H1 (cell line): ENCODE measurements around the gene SENP1. TPM values are rescaled to one million over a fixed set of nuclear protein-coding genes. Genes with fewer than 3 reads are reported as not detected.

Source experiments
- BACH1 ChIP-seq: IDR thresholded peaks from 2 replicates; pipeline ENCODE4 v1.6.1; 2012; ENCODE audit warnings: low read length, improper control_type of control experiment
- CBX5 ChIP-seq: fragments of 300-800, 300-1000 bp; sonication (generic); IDR thresholded peaks from 2 replicates; pipeline ENCODE4 v1.7.1; 2016; ENCODE audit warnings: antibody characterized with exemption, low read length, low read depth
- CREB1 ChIP-seq: IDR thresholded peaks from 2 replicates; pipeline ENCODE4 v1.6.1; 2012; ENCODE audit warnings: inconsistent platforms
- CTCF ChIP-seq, 3 experiments: IDR thresholded peaks; 1 replicate in 2 of 3; 2 replicates in 1 of 3; pipeline versions ENCODE4 v1.5.1 to v1.6.1; 2011; ENCODE audit warnings: low read length in 3 of 3, mild to moderate bottlenecking in 3 of 3, inconsistent platforms in 2 of 3, low read depth in 1 of 3, moderate library complexity in 1 of 3; ENCODE audit not compliant: insufficient read depth in 1 of 3; ENCODE audit errors: control extremely low read depth in 1 of 3
- E2F6 ChIP-seq: IDR thresholded peaks from 2 replicates; pipeline ENCODE4 v1.6.1; 2012; ENCODE audit warnings: inconsistent platforms
- EGR1 ChIP-seq: IDR thresholded peaks from 2 replicates; pipeline ENCODE4 v1.6.1; 2011; ENCODE audit warnings: low read depth, low read length, borderline replicate concordance
- GTF2F1 ChIP-seq: IDR thresholded peaks from 2 replicates; pipeline ENCODE4 v1.6.1; 2012; ENCODE audit warnings: low read depth, low read length, improper control_type of control experiment, borderline replicate concordance
- HDAC6 ChIP-seq: IDR thresholded peaks from one replicate; pipeline ENCODE4 v1.7.1; 2012; ENCODE audit warnings: low read depth, mild to moderate bottlenecking, inconsistent platforms, low read length, moderate library complexity
- JUN ChIP-seq: IDR thresholded peaks from 2 replicates; pipeline ENCODE4 v1.6.1; 2011; ENCODE audit warnings: low read depth, mild to moderate bottlenecking, improper control_type of control experiment, low read length
- MAFK ChIP-seq: IDR thresholded peaks from 2 replicates; pipeline ENCODE4 v1.6.1; 2012; ENCODE audit warnings: low read depth, mild to moderate bottlenecking, improper control_type of control experiment, low read length
- MAX ChIP-seq: IDR thresholded peaks from 2 replicates; pipeline ENCODE4 v1.6.1; 2012; ENCODE audit warnings: inconsistent platforms
- POU5F1 ChIP-seq: IDR thresholded peaks from 2 replicates; pipeline ENCODE4 v1.6.1; 2011; ENCODE audit warnings: low read depth, mild to moderate bottlenecking, low read length, moderate library complexity
- RAD21 ChIP-seq, 2 experiments: IDR thresholded peaks in 1 of 2; conservative IDR thresholded peaks in 1 of 2; 2 replicates each; pipeline ENCODE4 v1.6.1; 2011; ENCODE audit warnings: low read depth in 2 of 2, low read length in 2 of 2, improper control_type of control experiment in 1 of 2, inconsistent platforms in 1 of 2, mild to moderate bottlenecking in 1 of 2, moderate library complexity in 1 of 2
- RFX5 ChIP-seq: IDR thresholded peaks from 2 replicates; pipeline ENCODE4 v1.6.1; 2011; ENCODE audit warnings: low read depth, low read length, improper control_type of control experiment, borderline replicate concordance
- RNF2 ChIP-seq: fragments of 200-900, 300-1000 bp; sonication (generic); IDR thresholded peaks from 2 replicates; pipeline ENCODE4 v1.7.1; 2016; ENCODE audit warnings: borderline replicate concordance, low read depth, mild to moderate bottlenecking, antibody characterized with exemption, low read length; ENCODE audit not compliant: poor library complexity, severe bottlenecking; ENCODE audit errors: missing control alignments
- SP4 ChIP-seq: IDR thresholded peaks from 2 replicates; pipeline ENCODE4 v1.6.1; 2012; ENCODE audit warnings: low read length, inconsistent platforms
- SUZ12 ChIP-seq: fragments of 200-600 bp; sonication (generic); IDR thresholded peaks from 2 replicates; pipeline ENCODE4 v1.6.1; 2012; ENCODE audit warnings: mild to moderate bottlenecking, inconsistent platforms, low read length, moderate library complexity, mixed read lengths
- TAF7 ChIP-seq: optimal IDR thresholded peaks from 2 replicates; pipeline ENCODE3; 2011; ENCODE audit warnings: low read depth, mild to moderate bottlenecking, inconsistent platforms, low read length, moderate library complexity, borderline replicate concordance
- TBP ChIP-seq: IDR thresholded peaks from 2 replicates; pipeline ENCODE4 v1.6.1; 2011; ENCODE audit warnings: low read depth, low read length, improper control_type of control experiment
- TCF12 ChIP-seq: IDR thresholded peaks from 2 replicates; pipeline ENCODE4 v1.6.1; 2011; ENCODE audit warnings: low read depth, mild to moderate bottlenecking, low read length
- TEAD4 ChIP-seq: IDR thresholded peaks from 2 replicates; pipeline ENCODE4 v1.6.1; 2012; ENCODE audit warnings: low read depth, low read length, inconsistent platforms, mixed read lengths
- YY1 ChIP-seq: IDR thresholded peaks from 2 replicates; pipeline ENCODE4 v1.6.1; 2011; ENCODE audit warnings: low read depth, mild to moderate bottlenecking, low read length
- polyA plus RNA-seq, 7 experiments: library from polyadenylated mRNA; depleted of rRNA in 3 of 7; stranded (reverse) in 5 of 7; unstranded in 2 of 7; fragments of >200 nt in 5 of 7; fragments of 200-250 nt in 2 of 7; gene quantifications; 1 replicate in 5 of 7; 2 replicates in 1 of 7; 4 replicates in 1 of 7; pipeline versions ENCODE4 v1.2.1 to v1.2.3, GENCODE V29; 2011 to 2013; ENCODE audit warnings: missing spikeins in 2 of 7, mixed read lengths in 2 of 7
- total RNA-seq: library from RNA; stranded (reverse); fragmentation: NEBNext Ultra II Directional; extraction: Animal tissue kit (Norgen Biotek cat#: 25700); gene quantifications from 2 replicates; pipeline ENCODE4 v1.2.1, GENCODE V29; 2021

SENP1 gene
- total and polyA plus RNA-seq, 2 of the 8 experiments (the other 6 are each of a cell fraction or from before 2014, with no cell fraction given) = 14.2 to 31.5 TPM

DNA sequence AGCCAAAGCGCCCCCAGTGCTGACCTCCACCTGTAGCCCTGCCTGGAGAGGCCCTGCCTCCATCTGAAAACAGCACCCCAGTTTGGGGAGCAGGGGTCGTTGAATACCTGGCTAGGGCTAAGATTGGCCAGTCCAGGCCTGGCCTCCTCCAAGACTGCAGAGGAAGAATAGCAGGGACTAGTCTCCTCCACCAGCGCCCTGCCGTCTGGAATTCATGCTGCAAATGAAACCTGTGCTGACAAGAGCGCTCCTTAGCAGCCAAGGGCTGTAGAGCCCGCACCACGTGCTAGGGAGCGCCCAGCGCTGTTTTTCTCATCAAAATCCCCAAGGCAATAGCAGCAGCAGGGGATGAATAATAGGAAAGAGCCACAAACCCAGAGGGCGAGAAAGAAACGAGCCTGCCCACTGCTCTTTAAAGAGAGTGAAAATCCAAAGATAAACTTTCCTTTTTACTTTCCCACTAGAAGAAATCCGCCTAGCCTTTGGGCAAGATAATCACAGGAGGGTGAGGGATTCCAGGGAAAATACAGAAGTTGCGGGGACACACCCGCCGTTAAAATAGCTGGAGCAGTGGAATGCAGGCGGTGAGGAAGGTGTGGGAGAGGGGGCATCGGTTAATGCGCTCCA is 104.9 kb downstream of the SENP1 start (continued):
- TF ChIP-seq HDAC6 = no peak
- TF ChIP-seq SUZ12 = no peak
- TF ChIP-seq RNF2 = peak; percentile 17
- no peak for TF ChIP-seq YY1
- TF ChIP-seq MAX = peak; percentile 81
- no peak for TF ChIP-seq CBX5
- TF ChIP-seq TAF7 = no peak
- 0 out of 2 replicates have a peak, but pooled peaks have one; percentile 25 for TF ChIP-seq TBP
- TF ChIP-seq SP4 = no peak
- TF ChIP-seq TEAD4 = peak; percentile 69; the same call in 1 of the 2 replicates
- TF ChIP-seq E2F6 = peak; percentile 62
- TF ChIP-seq CTCF (IDR thresholded peaks at IDR 0.05; ENCODE audit: control extremely low read depth in 1 of 3, insufficient read depth in 1 of 3, low read depth in 1 of 3, low read length in 3 of 3) = peak in 1 of 3 experiments; percentile 7; a peak in 1 of 4 replicates
- TF ChIP-seq BACH1 = no peak
- TF ChIP-seq TCF12 = no peak
- TF ChIP-seq CREB1 = no peak
- TF ChIP-seq POU5F1 = no peak
- TF ChIP-seq RFX5 = no peak
- TF ChIP-seq EGR1 = no peak
- no peak for TF ChIP-seq GTF2F1
- no peak for TF ChIP-seq JUN
- TF ChIP-seq RAD21 (IDR thresholded peaks at IDR 0.05 in 1 of 2, conservative IDR thresholded peaks at IDR 0.05 in 1 of 2; ENCODE audit: low read depth in 2 of 2, low read length in 2 of 2) = peak in 1 of 2 experiments; percentile 5; a peak in 1 of 4 replicates
- no peak for TF ChIP-seq MAFK
